Rectal smooth muscle tissue (tissue), 1 donor: ENCODE results near the gene PLA2G4E.
A peak's percentile ranks its signal among the peaks of the same experiment; 100 is the strongest.

ENCODE experiments used
- H3K27ac ChIP-seq: one replicate; pipeline ENCODE4 v1.7.0; 2013; ENCODE audit warnings: low read depth, low read length, inconsistent platforms
- H3K27me3 ChIP-seq: one replicate; pipeline ENCODE4 v1.7.0; 2013; ENCODE audit warnings: low read length; ENCODE audit not compliant: control insufficient read depth, insufficient read depth
- H3K36me3 ChIP-seq: one replicate; pipeline ENCODE4 v1.7.0; 2013; ENCODE audit warnings: low read length; ENCODE audit not compliant: control insufficient read depth, insufficient read depth
- H3K4me1 ChIP-seq: one replicate; pipeline ENCODE4 v1.7.0; 2013; ENCODE audit warnings: low read length; ENCODE audit not compliant: control insufficient read depth, insufficient read depth
- H3K4me3 ChIP-seq: one replicate; pipeline ENCODE4 v1.7.0; 2013; ENCODE audit warnings: low read length
- H3K9ac ChIP-seq: one replicate; pipeline ENCODE4 v1.7.0; 2013; ENCODE audit warnings: low read length

PLA2G4E gene

DNA sequence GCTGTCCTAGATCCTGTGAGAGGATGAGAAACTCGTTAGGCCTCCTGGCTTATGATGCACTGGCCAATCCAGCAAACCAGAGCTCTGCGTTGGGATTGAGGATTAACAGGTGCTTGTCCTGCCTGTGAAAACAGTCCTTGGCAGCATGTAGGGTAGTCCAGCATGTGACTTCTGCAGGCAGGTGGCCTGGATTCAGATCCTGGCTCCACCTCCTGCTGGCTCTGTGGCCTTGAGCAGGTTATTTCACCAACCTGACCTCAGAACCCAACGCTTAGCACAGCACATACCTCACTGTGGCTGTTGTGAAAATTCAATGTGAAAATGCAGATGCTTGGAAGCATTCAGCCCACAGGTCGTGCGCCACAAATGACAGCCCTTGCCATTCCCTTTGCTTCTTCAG is 40.0 kb upstream of the PLA2G4E start:
- H3K4me3 ChIP-seq = no peak overlapping the region
- no peaks in the 10 kb centered on the region for H3K27me3 ChIP-seq
- no peaks in the 10 kb centered on the region for H3K36me3 ChIP-seq
- H3K4me1 ChIP-seq = peaks cover 3% of the 10 kb centered on the region
- no peak overlapping the region for H3K27ac ChIP-seq
- no peak overlapping the region for H3K9ac ChIP-seq

GRCh38 chr15:42060477-42060763 is 39.6 kb upstream of the PLA2G4E start:
- no peak overlapping the region for H3K4me3 ChIP-seq
- H3K4me1 ChIP-seq = peaks cover 3% of the 10 kb centered on the region
- H3K9ac ChIP-seq = no peak overlapping the region
- no peaks in the 10 kb centered on the region for H3K36me3 ChIP-seq
- H3K27ac ChIP-seq = no peak overlapping the region
- H3K27me3 ChIP-seq = no peaks in the 10 kb centered on the region

DNA sequence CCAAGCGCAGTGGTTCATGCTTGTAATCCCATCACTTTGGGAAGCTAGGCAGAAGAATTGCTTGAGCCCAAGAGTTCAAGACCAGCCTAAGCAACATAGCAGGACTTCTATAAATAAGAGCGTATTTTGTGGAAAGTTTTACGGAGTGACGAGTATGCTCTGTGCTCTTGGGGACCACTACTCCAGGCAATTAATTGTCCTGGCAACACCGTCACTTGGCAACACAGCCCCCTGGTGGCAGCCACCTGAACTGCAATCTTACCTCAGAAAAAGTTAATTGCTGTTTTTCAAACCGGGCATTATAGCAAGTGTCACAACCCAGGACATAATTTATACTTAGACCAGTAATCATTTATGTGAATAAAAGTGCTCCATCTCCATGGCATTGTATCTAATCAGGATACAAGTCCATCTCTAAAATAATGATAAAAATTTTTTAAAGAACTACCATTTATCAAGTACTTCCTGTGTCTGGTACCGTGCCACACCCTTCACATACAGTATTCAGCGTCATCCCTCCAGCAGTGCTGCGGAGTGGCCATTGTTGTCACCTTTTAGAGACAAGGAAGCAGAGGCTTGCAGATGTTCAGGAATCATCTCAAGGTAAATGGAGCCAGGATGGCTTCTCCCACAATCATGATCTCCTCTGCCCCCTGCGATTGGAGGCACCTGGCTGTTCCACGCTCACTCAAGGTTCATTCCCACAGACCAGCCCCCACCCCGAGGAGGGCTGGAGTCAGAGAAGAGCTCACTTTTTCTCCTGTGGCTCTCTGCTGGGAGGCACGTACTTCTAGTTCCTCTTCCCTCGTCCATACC is 39.0 kb upstream of the PLA2G4E start:
- Histone ChIP-seq H3K36me3 (no peaks in the 10 kb centered on the region), H3K27ac (no peak overlapping the region), H3K4me3 (no peak overlapping the region), H3K27me3 (no peaks in the 10 kb centered on the region), H3K4me1 (peaks cover 3% of the 10 kb centered on the region), H3K9ac (no peak overlapping the region)

GRCh38 chr15:42058791-42059190 is 37.9 kb upstream of the PLA2G4E start:
- Histone ChIP-seq H3K9ac (no peak overlapping the region), H3K27ac (no peak overlapping the region), H3K36me3 (no peaks in the 10 kb centered on the region), H3K4me3 (no peak overlapping the region), H3K4me1 (peaks cover 3% of the 10 kb centered on the region), H3K27me3 (no peaks in the 10 kb centered on the region)

DNA sequence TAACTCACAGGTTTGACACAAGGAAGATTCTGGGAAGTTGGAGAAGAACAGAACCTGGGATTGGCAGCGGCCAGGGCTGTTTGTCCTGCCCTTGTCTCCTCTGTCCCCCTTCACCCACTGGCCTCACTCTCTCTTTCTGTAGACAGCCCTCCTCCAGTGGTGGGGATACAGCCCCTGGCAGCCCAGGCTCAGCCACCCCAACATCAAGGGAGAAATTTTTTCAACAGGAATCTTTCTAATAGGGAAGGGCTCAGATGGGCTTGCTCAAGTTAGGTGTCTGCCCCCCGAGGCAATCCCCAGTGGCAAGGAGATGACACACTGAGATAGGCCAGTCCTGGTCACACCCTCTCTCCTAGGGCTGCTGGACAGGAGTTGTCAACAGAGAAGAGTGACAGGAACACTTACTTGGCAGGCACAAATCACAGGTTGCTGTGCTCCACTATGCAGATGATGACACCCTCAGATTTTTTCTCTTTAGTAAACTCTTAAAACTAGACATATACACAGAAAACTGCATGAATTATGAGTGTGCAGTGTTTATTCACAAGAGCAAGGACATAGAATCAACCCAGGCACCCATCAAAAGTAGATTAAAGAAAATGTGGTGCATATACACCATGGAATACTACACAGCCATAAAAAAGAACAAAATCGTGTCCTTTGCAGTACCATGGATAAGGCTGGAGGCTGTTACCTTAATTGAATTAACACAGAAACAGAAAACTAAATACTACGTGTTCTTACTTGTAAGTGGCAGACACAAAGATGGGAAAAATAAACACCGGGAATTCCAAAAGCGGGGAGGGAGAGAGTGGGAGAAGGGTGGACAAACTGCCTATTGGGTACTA is 37.2 kb upstream of the PLA2G4E start:
- H3K27me3 ChIP-seq = no peaks in the 10 kb centered on the region
- H3K4me1 ChIP-seq = peaks cover 3% of the 10 kb centered on the region
- H3K27ac ChIP-seq = no peak overlapping the region
- no peaks in the 10 kb centered on the region for H3K36me3 ChIP-seq
- no peak overlapping the region for H3K4me3 ChIP-seq
- no peak overlapping the region for H3K9ac ChIP-seq

GRCh38 chr15:42056934-42057798 is 36.3 kb upstream of the PLA2G4E start:
- H3K27me3 ChIP-seq = no peaks in the 10 kb centered on the region
- no peak overlapping the region for H3K9ac ChIP-seq
- peak overlapping the region; percentile 58 for H3K4me3 ChIP-seq
- H3K27ac ChIP-seq = no peak overlapping the region
- H3K4me1 ChIP-seq = peaks cover 3% of the 10 kb centered on the region
- no peaks in the 10 kb centered on the region for H3K36me3 ChIP-seq

DNA sequence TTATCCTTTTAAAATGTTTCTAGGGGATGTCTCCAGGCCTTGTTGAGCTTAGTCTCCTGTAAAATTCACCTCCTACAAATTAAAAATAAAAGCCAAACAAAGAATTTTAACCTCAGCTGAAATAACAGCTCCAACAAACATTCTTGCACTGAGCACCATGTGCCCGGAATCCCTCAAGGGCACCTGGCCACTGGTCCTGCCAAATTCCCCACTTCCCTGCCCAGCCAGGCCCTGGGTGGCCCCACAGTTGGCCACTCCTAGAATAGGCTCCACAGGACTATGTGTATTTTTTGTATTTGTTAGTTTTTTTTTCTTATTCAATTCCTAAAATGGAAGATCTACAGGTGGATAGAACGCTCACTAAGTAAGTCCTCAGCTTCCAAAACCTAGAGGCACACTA is 33.1 kb upstream of the PLA2G4E start:
- Histone ChIP-seq H3K9ac (no peak overlapping the region), H3K27me3 (peaks cover 2% of the 10 kb centered on the region), H3K36me3 (no peaks in the 10 kb centered on the region), H3K4me3 (no peak overlapping the region), H3K27ac (no peak overlapping the region), H3K4me1 (peaks cover 3% of the 10 kb centered on the region)

DNA sequence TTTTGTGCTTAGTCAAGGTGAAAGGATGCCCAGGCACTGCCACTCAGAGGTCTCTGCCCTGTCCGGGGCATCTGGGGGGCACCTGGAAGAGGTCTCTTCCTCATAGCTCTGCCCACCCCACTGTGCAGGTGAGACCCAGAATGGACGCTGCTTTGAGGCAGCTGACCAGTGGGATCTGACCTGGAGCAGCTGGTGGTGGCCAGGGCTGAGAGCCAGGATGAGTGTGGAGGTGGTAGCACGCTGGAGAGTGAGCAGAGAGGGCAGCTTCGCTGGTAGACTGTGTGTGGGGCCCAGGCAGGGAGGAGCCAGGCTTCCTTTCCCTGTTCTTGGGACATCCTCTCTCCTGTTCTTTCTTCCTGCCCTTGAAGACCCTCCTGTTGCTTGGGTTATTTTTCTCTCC is 32.2 kb upstream of the PLA2G4E start:
- no peaks in the 10 kb centered on the region for H3K36me3 ChIP-seq
- H3K9ac ChIP-seq = no peak overlapping the region
- H3K27ac ChIP-seq = no peak overlapping the region
- no peak overlapping the region for H3K4me3 ChIP-seq
- peaks cover 2% of the 10 kb centered on the region for H3K27me3 ChIP-seq
- H3K4me1 ChIP-seq = peaks cover 3% of the 10 kb centered on the region

- H3K36me3 ChIP-seq = no peaks in the 10 kb centered on the region
- H3K4me1 ChIP-seq = no peaks in the 10 kb centered on the region
- peaks cover 2% of the 10 kb centered on the region for H3K27me3 ChIP-seq
- H3K4me3 ChIP-seq = no peak overlapping the region
- H3K9ac ChIP-seq = no peak overlapping the region
- no peak overlapping the region for H3K27ac ChIP-seq
These were observed 29.8 kb upstream of the PLA2G4E start for GRCh38 chr15:42050484-42051255.

DNA sequence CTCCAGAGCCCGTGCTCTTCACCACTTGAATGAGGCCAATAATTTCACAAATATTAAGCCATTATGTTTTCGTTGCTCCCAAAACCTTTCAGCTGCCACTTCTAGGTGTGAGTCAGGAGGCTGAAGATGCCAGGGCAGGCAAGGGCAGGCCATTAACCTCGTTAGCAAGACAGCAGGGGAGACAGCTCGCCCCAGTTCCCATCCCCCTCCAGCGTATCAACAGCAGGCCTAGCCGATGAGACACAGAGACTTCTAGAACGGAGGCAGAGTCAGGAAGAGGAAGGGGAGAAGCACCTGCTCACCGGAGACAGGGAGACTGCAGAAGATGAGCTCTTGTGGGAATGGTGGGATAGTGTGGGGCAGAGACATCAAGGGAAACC is 28.0 kb upstream of the PLA2G4E start:
- Histone ChIP-seq H3K4me1 (no peaks in the 10 kb centered on the region), H3K36me3 (no peaks in the 10 kb centered on the region), H3K9ac (no peak overlapping the region), H3K27ac (no peak overlapping the region), H3K4me3 (no peak overlapping the region), H3K27me3 (peaks cover 2% of the 10 kb centered on the region)

GRCh38 chr15:42048080-42048820 is 27.4 kb upstream of the PLA2G4E start:
- no peak overlapping the region for H3K27ac ChIP-seq
- H3K4me3 ChIP-seq = no peak overlapping the region
- no peak overlapping the region for H3K9ac ChIP-seq
- H3K27me3 ChIP-seq = peaks cover 2% of the 10 kb centered on the region
- H3K4me1 ChIP-seq = no peaks in the 10 kb centered on the region
- no peaks in the 10 kb centered on the region for H3K36me3 ChIP-seq
